Lower leg skin (tissue), 4 donors: ENCODE results near the gene ABCC8. TPM values are rescaled to one million over a fixed set of nuclear protein-coding genes. Genes with fewer than 3 reads are reported as not detected.

Source experiments
- DNase-seq, 2 donors: peaks; one replicate each; pipeline ENCODE4 v3.0.0-alpha.2; 2019; ENCODE audit warnings: low spot score in 2 of 2
- H3K4me3 ChIP-seq: fragments of 200-600 bp; sonication (generic); 2 replicates; pipeline ENCODE4 v1.5.1; 2017; ENCODE audit warnings: mild to moderate bottlenecking, low read depth; ENCODE audit not compliant: poor library complexity, severe bottlenecking
- POLR2A ChIP-seq, 2 donors: fragments of 450-650 bp; IDR thresholded peaks; one replicate each; pipeline ENCODE4 v1.6.1; 2016 to 2017; ENCODE audit warnings: antibody characterized with exemption in 2 of 2, mild to moderate bottlenecking in 1 of 2, moderate library complexity in 1 of 2
- WGBS, 2 donors: methylation state at CpG; one replicate each; pipeline ENCODE4 v1.1.5; 2018; 5-methylcytosine and 5-hydroxymethylcytosine counted together
- intact Hi-C: fragments of 100-400 bp; cut with DNase I; formaldehyde crosslinking; loops from one replicate; pipeline ENCODE4 v1.15.0; 2023; ENCODE audit warnings: low total_unique reads
- total RNA-seq, 4 donors: library from RNA; depleted of rRNA; stranded (reverse); fragments of >200 nt; gene quantifications; one replicate each; pipeline ENCODE4 v1.1.0, GENCODE V29; 2016
- TF ChIP-seq, protein P1 (sequence below), 3 donors: fragments of 450-650 bp; IDR thresholded peaks; one replicate each; pipeline ENCODE4 v1.5.1; 2016; ENCODE audit warnings: antibody characterized with exemption in 3 of 3, mild to moderate bottlenecking in 3 of 3, moderate library complexity in 2 of 3

The ABCC8 gene
- total RNA-seq, 4 donors from 2014 or later = 0.11 to 0.34 (median 0.26) TPM; not detected in 1

GRCh38 chr11:17382046-17382728 is 94.5 kb downstream of the ABCC8 start:
- TF ChIP-seq, protein P1, sequence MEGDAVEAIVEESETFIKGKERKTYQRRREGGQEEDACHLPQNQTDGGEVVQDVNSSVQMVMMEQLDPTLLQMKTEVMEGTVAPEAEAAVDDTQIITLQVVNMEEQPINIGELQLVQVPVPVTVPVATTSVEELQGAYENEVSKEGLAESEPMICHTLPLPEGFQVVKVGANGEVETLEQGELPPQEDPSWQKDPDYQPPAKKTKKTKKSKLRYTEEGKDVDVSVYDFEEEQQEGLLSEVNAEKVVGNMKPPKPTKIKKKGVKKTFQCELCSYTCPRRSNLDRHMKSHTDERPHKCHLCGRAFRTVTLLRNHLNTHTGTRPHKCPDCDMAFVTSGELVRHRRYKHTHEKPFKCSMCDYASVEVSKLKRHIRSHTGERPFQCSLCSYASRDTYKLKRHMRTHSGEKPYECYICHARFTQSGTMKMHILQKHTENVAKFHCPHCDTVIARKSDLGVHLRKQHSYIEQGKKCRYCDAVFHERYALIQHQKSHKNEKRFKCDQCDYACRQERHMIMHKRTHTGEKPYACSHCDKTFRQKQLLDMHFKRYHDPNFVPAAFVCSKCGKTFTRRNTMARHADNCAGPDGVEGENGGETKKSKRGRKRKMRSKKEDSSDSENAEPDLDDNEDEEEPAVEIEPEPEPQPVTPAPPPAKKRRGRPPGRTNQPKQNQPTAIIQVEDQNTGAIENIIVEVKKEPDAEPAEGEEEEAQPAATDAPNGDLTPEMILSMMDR (IDR thresholded peaks at IDR 0.05) = no peak
- TF ChIP-seq POLR2A (IDR thresholded peaks at IDR 0.05) = no peak
- 69 to 74% methylated on average over 8 of the region's 8 CpGs for WGBS, 2 donors
- DNase-seq = no peak
- H3K4me3 ChIP-seq = no peak overlapping the region
- intact Hi-C loops = loop anchor here (10.0 kb wide), 1 partner anchor 157 kb away; no protein-coding TSS in a partner anchor

GRCh38 chr11:17381156-17381555 is 95.5 kb downstream of the ABCC8 start:
- no peak for TF ChIP-seq POLR2A (IDR thresholded peaks at IDR 0.05)
- TF ChIP-seq, protein P1 (IDR thresholded peaks at IDR 0.05) = no peak
- WGBS, 2 donors = 78 to 83% methylated on average over 4 of the region's 4 CpGs
- no peak overlapping the region for H3K4me3 ChIP-seq
- DNase-seq = no peak
- intact Hi-C loops = loop anchor here (10.0 kb wide), 1 partner anchor 156 kb away; no protein-coding TSS in a partner anchor

DNA sequence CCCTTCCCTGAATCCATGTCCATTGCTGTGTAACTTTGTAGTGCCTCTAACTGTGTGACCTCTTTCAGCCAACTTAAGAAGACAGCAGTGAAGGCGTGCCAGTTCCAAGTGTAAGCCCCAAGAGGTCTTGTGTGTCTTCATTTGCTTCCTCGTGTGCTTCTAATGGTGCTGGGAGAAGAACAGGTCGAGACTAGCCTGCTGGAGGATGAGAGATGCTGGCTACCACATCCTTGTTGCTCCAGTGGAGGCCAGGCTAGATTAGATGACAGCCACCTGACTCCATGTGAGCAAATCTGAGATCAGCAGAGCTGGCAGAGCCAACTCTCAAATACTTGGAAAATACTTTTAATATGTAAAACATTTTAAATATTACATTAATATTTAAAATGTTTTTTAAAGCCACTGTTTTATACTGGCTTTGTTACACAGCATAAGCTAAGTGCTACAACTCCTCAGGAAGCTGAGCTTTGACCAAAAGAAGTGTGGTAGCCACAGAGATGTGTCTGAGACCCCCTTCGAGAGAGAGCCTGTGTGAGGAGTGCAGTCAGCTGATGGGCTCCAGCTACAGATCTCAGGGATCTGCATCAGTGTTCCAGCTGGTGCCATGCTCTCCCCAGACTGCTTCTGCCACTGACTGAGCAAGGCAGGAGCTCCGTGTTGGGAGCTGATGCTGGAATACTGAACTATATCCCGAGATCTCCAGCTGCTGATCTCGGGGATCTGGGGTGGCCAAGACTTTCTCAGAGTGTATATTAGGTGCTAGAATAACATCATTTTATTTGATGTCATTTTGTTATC is 97.1 kb downstream of the ABCC8 start:
- 73 to 79% methylated on average over 7 of the region's 7 CpGs for WGBS, 2 donors
- no peak overlapping the region for H3K4me3 ChIP-seq
- DNase-seq = no peak
- intact Hi-C loops = loop anchor here (10.0 kb wide), 1 partner anchor 155 kb away; no protein-coding TSS in a partner anchor
- TF ChIP-seq, protein P1 (IDR thresholded peaks at IDR 0.05) = no peak
- no peak for TF ChIP-seq POLR2A (IDR thresholded peaks at IDR 0.05)

DNA sequence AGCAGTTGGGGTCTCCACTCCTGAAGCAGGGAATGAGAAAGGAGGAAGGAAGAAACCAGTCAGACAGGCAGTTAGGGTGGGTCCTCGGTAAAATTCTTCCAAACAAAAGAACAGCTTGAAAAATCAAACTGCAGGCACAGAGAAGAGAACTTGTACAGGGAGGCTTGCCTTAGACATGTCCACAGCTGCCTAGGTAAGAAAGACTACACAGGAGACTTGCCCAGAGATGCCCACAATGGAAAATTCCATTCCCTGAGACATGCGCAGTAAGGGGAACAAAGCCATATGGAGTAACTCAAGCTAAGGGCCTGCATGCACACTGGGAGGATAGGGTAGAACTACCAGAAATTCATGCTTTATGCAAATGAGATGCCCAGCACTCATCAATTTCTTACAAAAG is 98.0 kb downstream of the ABCC8 start:
- no peak overlapping the region for H3K4me3 ChIP-seq
- TF ChIP-seq, protein P1 (IDR thresholded peaks at IDR 0.05) = no peak
- TF ChIP-seq POLR2A (IDR thresholded peaks at IDR 0.05) = no peak
- WGBS, 2 donors = 59 to 63% methylated on average over 2 of the region's 2 CpGs
- intact Hi-C loops = no loop called here
- no peak for DNase-seq

DNA sequence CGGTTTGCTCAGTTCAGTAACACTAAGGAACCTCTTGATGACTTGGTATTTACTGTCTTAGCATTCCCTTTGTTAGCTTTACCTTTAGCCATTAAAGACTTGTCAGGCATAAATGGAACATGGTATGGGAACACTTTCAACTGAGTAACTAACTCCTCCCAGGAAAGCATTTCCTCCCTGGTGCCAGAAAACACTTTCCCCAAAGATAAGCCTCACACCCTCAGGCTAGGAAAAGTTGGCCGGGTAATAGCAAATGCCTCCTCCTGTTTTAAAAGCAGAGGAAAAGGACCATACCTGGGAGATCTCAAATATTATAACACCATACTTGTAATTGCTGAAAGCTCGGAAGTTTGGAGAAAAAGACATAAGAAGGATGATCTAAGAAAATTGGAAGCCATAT is 100.2 kb downstream of the ABCC8 start:
- WGBS, 2 donors = 66 to 72% methylated on average over 3 of the region's 3 CpGs
- TF ChIP-seq POLR2A (IDR thresholded peaks at IDR 0.05) = no peak
- TF ChIP-seq, protein P1 (IDR thresholded peaks at IDR 0.05) = no peak
- intact Hi-C loops = no loop called here
- H3K4me3 ChIP-seq = no peak overlapping the region
- no peak for DNase-seq
